Regular cardiac myocyte (primary cell): ENCODE data around the gene TMEM167B. TPM values are rescaled to one million over a fixed set of nuclear protein-coding genes. Genes with fewer than 3 reads are reported as not detected.

Experiments
- total RNA-seq: library from RNA; depleted of rRNA; stranded (reverse); fragments of >200 nt; gene quantifications from 2 replicates; pipeline ENCODE4 v1.2.3, GENCODE V29; 2014

TMEM167B gene
- total RNA-seq: 21.1 and 42.6 TPM in 2 replicates

DNA sequence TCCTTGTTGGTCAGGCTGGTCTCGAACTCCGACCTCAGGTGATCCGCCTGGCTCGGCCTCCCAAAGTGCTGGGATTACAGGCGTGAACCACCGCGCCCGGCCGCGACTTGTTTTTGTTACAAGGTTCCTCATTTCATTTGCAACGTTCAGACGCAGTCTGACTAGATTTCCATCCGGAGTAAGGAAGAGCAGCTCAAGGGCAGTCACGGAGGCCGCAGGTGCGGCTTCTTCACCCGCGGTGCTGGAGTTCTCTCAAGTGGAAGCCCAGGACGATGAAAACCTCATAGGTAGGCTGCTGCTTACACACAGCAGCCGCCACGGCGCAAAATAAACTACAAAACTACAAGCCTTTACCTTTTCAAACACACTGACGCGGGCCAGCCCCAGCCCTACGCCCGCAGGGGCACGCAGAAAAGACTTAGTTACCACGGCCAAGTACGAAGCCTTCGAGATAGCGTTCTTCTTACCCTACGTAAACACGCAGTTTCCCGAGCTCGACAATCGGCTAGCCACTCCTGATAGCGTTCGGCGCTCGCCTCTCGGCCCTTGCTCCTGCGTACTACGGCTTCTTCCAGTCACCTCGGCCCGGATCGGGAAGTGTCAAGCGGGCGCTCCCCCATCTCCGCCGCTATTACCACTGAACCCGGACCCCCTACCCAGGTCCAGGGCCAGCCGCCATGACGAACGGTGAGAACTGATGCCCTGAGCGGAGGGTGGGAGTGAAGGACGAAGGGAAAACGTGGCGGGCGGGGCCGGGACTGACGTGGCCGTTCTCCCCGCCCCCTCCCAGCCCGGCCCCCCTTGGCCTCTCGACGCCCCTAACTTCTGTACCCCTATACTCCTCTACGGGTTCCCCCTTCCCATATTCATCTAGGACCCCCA lies at the start of gene TMEM167B:
Gene TMEM167B, plus strand, starts transcription at position 569 of the 882 bp plus-strand sequence. Its CDS starts 109 bp downstream, at position 678.

DNA sequence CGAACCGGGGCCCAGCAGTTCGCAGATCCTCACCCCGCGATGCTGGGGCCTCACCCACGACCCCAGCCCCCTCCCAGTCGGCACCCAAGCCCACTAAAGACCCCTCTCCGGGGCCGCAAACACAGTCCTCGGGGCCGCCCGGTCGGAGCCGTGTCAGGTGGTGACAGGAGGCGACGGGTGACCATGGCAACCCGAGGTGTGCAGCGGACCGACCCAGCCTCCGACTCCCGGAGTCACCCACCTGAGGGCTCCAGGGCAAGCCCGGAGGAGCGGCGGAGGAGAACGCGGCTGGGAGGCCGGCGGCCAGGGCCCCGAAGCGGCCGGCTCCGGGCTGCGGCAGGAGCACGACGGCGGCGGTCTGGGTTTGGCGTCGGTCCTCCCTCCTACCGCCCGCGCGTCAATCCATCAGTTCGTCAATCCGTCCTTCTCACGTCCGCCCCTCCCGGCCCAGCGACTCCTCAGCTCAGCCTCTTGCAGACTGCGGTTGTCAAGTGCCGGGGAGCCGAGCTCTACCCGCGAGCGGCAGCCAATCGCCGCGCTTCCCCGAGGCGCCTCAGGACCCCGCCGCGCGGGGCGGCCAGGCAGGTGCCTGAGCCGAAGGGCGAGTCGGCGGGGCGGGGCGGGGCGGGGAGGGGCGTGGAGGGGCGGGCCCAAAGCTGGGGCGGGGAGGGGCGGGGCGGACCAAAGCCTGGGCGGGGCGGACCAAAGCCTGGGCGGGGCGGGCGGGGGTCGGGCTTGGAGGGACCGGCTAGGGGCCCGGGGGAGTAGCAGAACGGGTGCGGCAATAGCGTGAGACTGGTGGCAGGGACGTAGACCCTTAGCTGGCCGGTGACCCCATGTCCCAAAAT lies 48.7 kb upstream of the TMEM167B start, which contains the start of gene WDR47:
Gene WDR47, minus strand, starts transcription at position 482 of the 848 bp plus-strand sequence. CDS start 18,590 bp downstream, outside the sequence.

DNA sequence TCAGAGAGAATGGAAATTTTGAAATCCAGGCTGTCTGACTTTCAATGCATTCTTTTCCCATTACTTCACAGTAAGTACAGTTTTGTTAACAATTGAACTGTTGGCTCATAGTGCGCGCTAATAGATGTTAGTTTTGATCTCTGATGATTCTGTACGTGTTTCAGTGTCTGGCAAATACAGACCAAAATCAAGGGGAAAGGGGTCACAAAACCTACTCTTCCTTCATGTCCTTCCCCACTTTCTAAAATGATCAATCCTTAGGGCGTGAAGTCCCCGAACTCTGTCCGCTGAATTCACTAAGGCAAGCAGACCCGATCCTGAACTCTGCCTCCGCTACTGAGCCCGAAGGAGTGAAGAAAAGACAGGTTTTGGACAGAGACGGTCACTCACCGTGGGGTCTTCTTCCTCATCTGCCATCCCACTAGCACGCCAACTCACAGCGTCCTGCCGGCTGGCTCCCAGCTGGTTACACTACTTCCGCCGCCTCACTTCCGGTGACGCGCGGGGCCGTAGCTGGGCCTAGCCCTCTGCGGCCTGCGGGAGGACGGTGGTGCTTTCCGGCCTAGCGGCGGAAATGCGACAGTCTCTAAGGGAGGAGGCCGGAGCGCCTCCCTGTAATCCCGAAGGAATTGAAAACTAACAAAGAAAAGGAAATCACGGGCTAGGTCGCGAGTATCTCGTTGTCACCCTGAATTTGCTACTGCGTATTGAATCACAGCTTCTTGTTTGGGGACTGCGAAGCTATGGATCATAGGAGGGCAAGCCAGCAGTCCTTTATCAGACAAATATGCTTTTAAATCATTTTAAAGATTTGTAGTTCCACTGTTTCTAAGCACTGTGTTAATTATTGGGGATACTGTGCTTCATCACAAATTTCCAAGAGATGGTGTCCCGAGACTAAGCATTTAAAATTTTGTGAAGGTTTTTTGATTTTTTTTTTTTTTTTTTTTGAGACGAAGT lies 14.8 kb upstream of the TMEM167B start, which contains the start of gene TAF13:
Gene TAF13, minus strand, starts transcription at position 473 of the 960 bp plus-strand sequence. Its CDS starts 56 bp downstream, at position 417.

DNA sequence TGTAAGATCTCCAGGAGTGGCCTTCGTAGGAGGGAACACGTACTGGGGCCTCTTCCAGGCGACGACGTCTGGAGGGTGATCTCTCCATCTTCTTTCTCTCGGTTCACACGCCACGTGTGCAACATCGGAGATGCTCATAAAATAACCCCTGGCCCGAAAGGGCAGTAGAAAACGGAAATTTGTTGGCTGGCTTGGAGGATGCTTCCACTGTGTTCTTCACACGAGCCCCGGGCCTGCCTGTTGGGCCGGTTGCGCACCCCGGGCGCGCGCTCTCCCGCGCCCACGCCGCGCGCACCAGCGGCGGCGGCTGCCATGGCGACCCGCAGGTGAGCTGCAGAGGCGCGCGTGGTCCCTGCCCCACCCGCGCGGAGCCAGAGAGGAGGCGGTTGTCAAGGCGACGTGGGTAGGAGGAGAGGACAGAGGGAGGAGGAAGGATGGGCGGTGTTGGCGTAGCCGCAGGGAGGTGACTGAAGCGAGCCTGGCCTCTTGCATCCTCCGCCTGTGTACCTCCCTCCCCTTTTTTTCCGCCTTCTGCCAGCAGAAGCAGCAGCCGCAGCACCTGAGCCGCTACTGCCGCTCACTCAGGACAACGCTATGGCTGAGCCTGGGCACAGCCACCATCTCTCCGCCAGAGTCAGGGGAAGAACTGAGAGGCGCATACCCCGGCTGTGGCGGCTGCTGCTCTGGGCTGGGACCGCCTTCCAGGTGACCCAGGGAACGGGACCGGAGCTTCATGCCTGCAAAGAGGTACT lies 23.2 kb downstream of the TMEM167B start, which contains the start of gene ELAPOR1:
Gene ELAPOR1, plus strand, starts transcription at position 526 of the 752 bp plus-strand sequence. Its CDS starts 69 bp downstream, at position 595.

Other genes starting within 250 kb of the TMEM167B start
- gene AKNAD1, start 233.7 kb upstream of the TMEM167B start, total RNA-seq: 0.28 and 0.38 TPM in 2 replicates
- 24.0 and 34.7 TPM in 2 replicates for gene GPSM2, start 213.8 kb upstream of the TMEM167B start, total RNA-seq
- 43.1 and 55.0 TPM in 2 replicates for gene CLCC1, start 127.3 kb upstream of the TMEM167B start, total RNA-seq
- 16.6 and 17.3 TPM in 2 replicates for gene WDR47, start 48.7 kb upstream of the TMEM167B start, total RNA-seq
- 172 and 389 TPM in 2 replicates for gene TAF13, start 14.8 kb upstream of the TMEM167B start, total RNA-seq
- gene ELAPOR1, start 23.4 kb downstream of the TMEM167B start, total RNA-seq: under 0.01 and 0.28 TPM in 2 replicates
- gene SARS1, start 123.2 kb downstream of the TMEM167B start, total RNA-seq: 275 and 281 TPM in 2 replicates
- gene CELSR2, start 158.8 kb downstream of the TMEM167B start, total RNA-seq: 0.96 and 2.5 TPM in 2 replicates
- 3.4 and 15.9 TPM in 2 replicates for gene PSRC1, start 192.4 kb downstream of the TMEM167B start, total RNA-seq
- not detected in 2 replicates for gene MYBPHL, start 216.2 kb downstream of the TMEM167B start, total RNA-seq